Measurements from ENCODE around the gene CCNL1.
A peak's percentile ranks its signal among the peaks of the same experiment; 100 is the strongest.

The CCNL1 gene

GRCh38 chr3:157142315-157142714 is 17.6 kb downstream of the CCNL1 start:
- no peak for DNase-seq (ENCODE audit: low read depth)
- H3K4me3 ChIP-seq (ENCODE audit: low read depth, low read length): no peak overlapping the region

GRCh38 chr3:157139938-157140534 is 19.9 kb downstream of the CCNL1 start:
- no peak for TF ChIP-seq CTCF (IDR thresholded peaks at IDR 0.05; ENCODE audit: control insufficient read depth, extremely low read depth, insufficient read depth)
- DNase-seq (ENCODE audit: low read depth): no peak
- no peak overlapping the region for H3K4me3 ChIP-seq (ENCODE audit: low read depth, low read length)

More at GRCh38 chr3:157142315-157142714, 17.6 kb downstream of the CCNL1 start:
- no peak for TF ChIP-seq CTCF (IDR thresholded peaks at IDR 0.05; ENCODE audit: control insufficient read depth, extremely low read depth, insufficient read depth)

- no peak for TF ChIP-seq CTCF (IDR thresholded peaks at IDR 0.05; ENCODE audit: control insufficient read depth, extremely low read depth, insufficient read depth)
Measured at GRCh38 chr3:157136647-157137387, 23.1 kb downstream of the CCNL1 start.

GRCh38 chr3:157135671-157136396 is 24.1 kb downstream of the CCNL1 start:
- TF ChIP-seq CTCF (IDR thresholded peaks at IDR 0.05; ENCODE audit: control insufficient read depth, extremely low read depth, insufficient read depth): no peak
- H3K4me3 ChIP-seq (ENCODE audit: low read depth, low read length): no peak overlapping the region
- DNase-seq (ENCODE audit: low read depth): no peak

More at GRCh38 chr3:157136647-157137387, 23.1 kb downstream of the CCNL1 start:
- DNase-seq (ENCODE audit: low read depth): no peak
- no peak overlapping the region for H3K4me3 ChIP-seq (ENCODE audit: low read depth, low read length)

GRCh38 chr3:157134620-157135191 is 25.2 kb downstream of the CCNL1 start:
- no peak for TF ChIP-seq CTCF (IDR thresholded peaks at IDR 0.05; ENCODE audit: control insufficient read depth, extremely low read depth, insufficient read depth)
- no peak overlapping the region for H3K4me3 ChIP-seq (ENCODE audit: low read depth, low read length)
- peak; percentile 91 for DNase-seq (ENCODE audit: low read depth)

GRCh38 chr3:157133434-157134320 is 26.3 kb downstream of the CCNL1 start:
- DNase-seq (ENCODE audit: low read depth): no peak
- no peak overlapping the region for H3K4me3 ChIP-seq (ENCODE audit: low read depth, low read length)
- TF ChIP-seq CTCF (IDR thresholded peaks at IDR 0.05; ENCODE audit: control insufficient read depth, extremely low read depth, insufficient read depth): no peak
